Stimulated activated CD8-positive, alpha-beta memory T cell treated with anti-CD3 and anti-CD28 coated beads, Interleukin-4, amount 100 ng/mL, for 24 hours (primary cell): ENCODE data around the gene NAA50.

Source experiments
- DNase-seq: peaks from one replicate; pipeline ENCODE4 v3.0.0-alpha.2; 2020; ENCODE audit warnings: low read depth

Gene NAA50

GRCh38 chr3:113745756-113746547, at the start of gene NAA50:
Gene NAA50 (minus strand): TSS chr3:113746249. CDS start chr3:113745949, 300 bp downstream.
- DNase-seq = peak; percentile 90

GRCh38 chr3:113795693-113796092, 49.6 kb upstream of the NAA50 start:
- DNase-seq = no peak

GRCh38 chr3:113794526-113794925, 48.5 kb upstream of the NAA50 start:
- DNase-seq = no peak

- DNase-seq = no peak
These were observed 45.3 kb upstream of the NAA50 start for GRCh38 chr3:113791381-113791780.

- DNase-seq = no peak
These were observed 37.9 kb upstream of the NAA50 start for GRCh38 chr3:113783980-113784379.

GRCh38 chr3:113783463-113783862, 37.4 kb upstream of the NAA50 start:
- DNase-seq = no peak

GRCh38 chr3:113776564-113776963, 30.5 kb upstream of the NAA50 start:
- DNase-seq = no peak

GRCh38 chr3:113775516-113775915, 29.5 kb upstream of the NAA50 start:
- no peak for DNase-seq

GRCh38 chr3:113773381-113773780, 27.3 kb upstream of the NAA50 start:
- no peak for DNase-seq

GRCh38 chr3:113771993-113772392, 25.9 kb upstream of the NAA50 start:
- DNase-seq = no peak

- no peak for DNase-seq
These were observed 23.5 kb upstream of the NAA50 start for GRCh38 chr3:113769551-113769950.

GRCh38 chr3:113764698-113765097, 18.6 kb upstream of the NAA50 start:
- DNase-seq = no peak

GRCh38 chr3:113758389-113759024, 12.5 kb upstream of the NAA50 start:
- no peak for DNase-seq

- DNase-seq = no peak
These were observed 8.6 kb upstream of the NAA50 start for GRCh38 chr3:113754494-113755159.

GRCh38 chr3:113753376-113753985, 7.4 kb upstream of the NAA50 start:
- no peak for DNase-seq

- DNase-seq = no peak
These were observed 5.1 kb upstream of the NAA50 start for GRCh38 chr3:113751141-113751540.

- DNase-seq = no peak
These were observed 1.4 kb upstream of the NAA50 start for GRCh38 chr3:113747283-113748046.

- peak; percentile 66 for DNase-seq
These were observed 666 bp upstream of the NAA50 start, which contains the start of gene ATP6V1A for GRCh38 chr3:113746548-113747282. Gene ATP6V1A (plus strand): TSS chr3:113747035. CDS start chr3:113778754, 31,719 bp downstream.

- peak; percentile 57 for DNase-seq
These were observed 901 bp downstream of the NAA50 start for GRCh38 chr3:113744941-113745755.

- no peak for DNase-seq
These were observed 2.9 kb downstream of the NAA50 start for GRCh38 chr3:113743006-113743630.
